HG03439 (cell line): ENCODE data around the gene DDC.

Experiments
- ATAC-seq: cut with Tn5 transposase; IDR thresholded peaks from one replicate; pipeline ENCODE4 v1.9.1; 2021; ENCODE audit warnings: mild to moderate bottlenecking, moderate library complexity; ENCODE audit not compliant: unreplicated experiment

The DDC gene

GRCh38 chr7:50421043-50421442 lies 144.2 kb downstream of the DDC start:
- ATAC-seq, result no peak

- no peak for ATAC-seq
Observed at GRCh38 chr7:50418526-50419290, 146.5 kb downstream of the DDC start.

- ATAC-seq, result peak; percentile 83
Observed at GRCh38 chr7:50418086-50418515, 147.1 kb downstream of the DDC start.

- ATAC-seq, result peak; percentile 69
Observed at GRCh38 chr7:50416527-50417182, 148.6 kb downstream of the DDC start.

GRCh38 chr7:50415844-50416364 lies 149.3 kb downstream of the DDC start:
- no peak for ATAC-seq

- no peak for ATAC-seq
Observed at GRCh38 chr7:50413561-50413960, 151.6 kb downstream of the DDC start.

GRCh38 chr7:50412973-50413372 lies 152.2 kb downstream of the DDC start:
- no peak for ATAC-seq

- no peak for ATAC-seq
Observed at GRCh38 chr7:50411332-50411731, 153.9 kb downstream of the DDC start.

GRCh38 chr7:50409856-50410745 lies 155.1 kb downstream of the DDC start:
- peak; percentile 51 for ATAC-seq
